Immature natural killer cell (primary cell): ENCODE results near the gene GHR. TPM values are rescaled to one million over a fixed set of nuclear protein-coding genes. Genes with fewer than 3 reads are reported as not detected.

Experiments
- DNase-seq, 3 donors: peaks; one replicate each; pipeline ENCODE4 v3.0.0; 2022; ENCODE audit warnings: mixed read lengths in 1 of 3
- H3K27ac Mint-ChIP-seq, 6 donors: one replicate each; pipeline ENCODE4 v1.8.0; 2020; ENCODE audit warnings: mixed read lengths in 6 of 6, mild to moderate bottlenecking in 5 of 6, inconsistent platforms in 4 of 6, moderate library complexity in 3 of 6
- H3K27me3 Mint-ChIP-seq, 3 donors: one replicate each; pipeline ENCODE4 v1.8.0; 2020 to 2021; ENCODE audit warnings: low read depth in 3 of 3, mild to moderate bottlenecking in 3 of 3, mixed read lengths in 3 of 3, moderate library complexity in 3 of 3, inconsistent platforms in 1 of 3
- H3K36me3 Mint-ChIP-seq, 3 donors: one replicate each; pipeline ENCODE4 v1.8.0; 2020; ENCODE audit warnings: mixed read lengths in 3 of 3, inconsistent platforms in 2 of 3, mild to moderate bottlenecking in 2 of 3
- H3K4me1 Mint-ChIP-seq, 2 donors: one replicate each; pipeline ENCODE4 v1.8.0; 2020; ENCODE audit warnings: inconsistent platforms in 2 of 2, mild to moderate bottlenecking in 2 of 2, mixed read lengths in 2 of 2, moderate library complexity in 1 of 2
- H3K4me3 Mint-ChIP-seq, 5 donors: one replicate each; pipeline ENCODE4 v1.8.0; 2020; ENCODE audit warnings: mild to moderate bottlenecking in 5 of 5, mixed read lengths in 5 of 5, inconsistent platforms in 3 of 5, moderate library complexity in 3 of 5
- H3K9me3 Mint-ChIP-seq, 6 donors: one replicate each; pipeline ENCODE4 v1.8.0; 2020; ENCODE audit warnings: mild to moderate bottlenecking in 6 of 6, mixed read lengths in 6 of 6, inconsistent platforms in 4 of 6, moderate library complexity in 3 of 6
- polyA plus RNA-seq, 3 donors: library from polyadenylated mRNA; unstranded; fragments of 300-500 nt; fragmentation: Illumina TruSeq; gene quantifications; one replicate each; pipeline ENCODE4 v1.2.3, GENCODE V29; 2021

The GHR gene
- polyA plus RNA-seq, 3 donors from 2014 or later: not detected

DNA sequence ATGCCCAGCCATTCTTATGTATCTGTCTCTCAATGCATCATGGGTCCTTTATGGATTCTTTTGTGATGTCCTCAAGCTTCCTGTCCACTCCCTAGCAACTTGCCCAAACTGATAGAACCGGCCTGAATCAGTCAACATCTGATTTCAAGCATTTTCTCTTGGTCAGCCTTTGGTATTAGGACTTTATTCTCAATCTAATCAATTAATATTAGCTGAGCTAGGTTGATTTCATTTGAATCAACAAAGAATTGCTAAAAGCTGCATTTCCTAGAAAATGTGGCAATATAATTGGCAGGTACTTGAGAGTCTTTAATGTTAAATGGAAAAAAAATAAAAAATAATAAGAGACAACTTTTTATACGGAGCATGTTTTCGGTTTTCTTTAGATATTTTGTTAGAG, 121.8 kb downstream of the GHR start:
- Mint-ChIP-seq H3K27ac (no peak overlapping the region), H3K36me3 (no peaks in the 10 kb centered on the region), H3K4me1 (no peaks in the 10 kb centered on the region), H3K4me3 (no peak overlapping the region), H3K27me3 (peaks cover 2 to 7% (median 3%) of the 10 kb centered on the region in 3 donors), H3K9me3 (peaks cover 5 to 13% (median 7%) of the 10 kb centered on the region in 6 donors)
- no peak for DNase-seq

DNA sequence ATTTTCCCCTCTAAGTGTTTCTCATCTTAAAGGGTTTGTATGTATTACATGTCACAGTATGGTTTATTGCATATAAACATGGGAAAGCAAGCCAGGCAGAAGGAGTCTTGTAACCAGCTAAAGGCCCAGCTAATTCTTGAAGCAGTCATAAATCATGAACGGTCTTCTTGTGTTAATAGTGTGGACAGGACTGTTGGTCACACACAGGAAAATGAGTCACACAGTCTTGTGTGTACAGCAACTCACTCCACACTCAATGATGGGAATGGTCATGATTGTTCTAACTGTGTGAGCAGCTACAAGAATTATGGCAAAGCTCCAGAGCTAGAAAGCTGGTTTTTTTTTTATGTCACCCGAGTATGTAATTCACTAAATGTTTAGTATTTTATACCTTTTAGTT, 123.9 kb downstream of the GHR start:
- Mint-ChIP-seq H3K27ac (no peak overlapping the region), H3K9me3 (no peaks in the 10 kb centered on the region), H3K27me3 (peaks cover 0 to 7% (median 3%) of the 10 kb centered on the region in 3 donors), H3K36me3 (no peaks in the 10 kb centered on the region), H3K4me1 (no peaks in the 10 kb centered on the region), H3K4me3 (no peak overlapping the region)
- no peak for DNase-seq

DNA sequence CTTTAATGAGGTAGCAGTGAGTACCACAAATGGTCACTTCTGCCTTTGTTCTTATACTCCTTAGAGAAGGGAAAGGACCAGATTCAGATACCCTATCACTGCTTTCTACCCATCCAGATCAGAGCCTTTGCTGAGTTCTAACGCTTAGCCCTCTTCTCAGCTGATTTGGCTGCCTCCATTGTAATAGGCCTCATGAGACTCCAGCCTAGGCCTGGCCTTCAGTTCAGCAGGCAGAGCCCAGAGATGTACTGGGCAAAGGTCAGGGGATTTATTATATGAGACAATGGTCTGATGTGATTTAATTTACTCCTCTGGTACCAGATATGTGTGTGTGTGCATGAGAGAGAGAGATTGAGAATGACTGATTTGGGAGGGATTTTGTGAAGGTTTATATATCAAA, 124.7 kb downstream of the GHR start:
- H3K9me3 Mint-ChIP-seq: no peaks in the 10 kb centered on the region
- no peaks in the 10 kb centered on the region for H3K36me3 Mint-ChIP-seq
- H3K27me3 Mint-ChIP-seq: peaks cover 0 to 3% (median 3%) of the 10 kb centered on the region in 3 donors
- DNase-seq: no peak
- H3K4me3 Mint-ChIP-seq: no peak overlapping the region
- no peaks in the 10 kb centered on the region for H3K4me1 Mint-ChIP-seq
- no peak overlapping the region for H3K27ac Mint-ChIP-seq

DNA sequence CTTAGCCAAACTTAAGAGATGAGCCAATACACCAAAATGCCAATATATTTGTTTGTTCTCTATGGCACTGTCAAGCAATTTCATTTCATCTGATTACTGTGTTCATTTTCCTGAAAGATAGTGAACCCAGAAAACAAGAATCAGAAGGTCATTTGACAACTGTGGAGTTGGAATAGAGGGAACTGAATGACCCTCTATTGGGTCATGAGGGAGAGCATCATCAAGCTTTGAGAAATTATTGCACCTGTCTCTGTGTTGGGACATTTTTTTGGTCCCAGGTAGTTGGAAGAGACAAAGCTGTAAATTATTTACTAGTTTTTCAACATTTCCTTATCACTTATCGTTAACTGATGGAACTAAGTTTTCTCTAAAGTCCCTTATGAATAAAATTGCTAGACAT, 129.4 kb downstream of the GHR start:
- H3K36me3 Mint-ChIP-seq: no peaks in the 10 kb centered on the region
- H3K27me3 Mint-ChIP-seq: peaks cover 0 to 2% (median 0%) of the 10 kb centered on the region in 3 donors
- H3K9me3 Mint-ChIP-seq: no peaks in the 10 kb centered on the region
- H3K4me3 Mint-ChIP-seq: no peak overlapping the region
- H3K4me1 Mint-ChIP-seq: no peaks in the 10 kb centered on the region
- DNase-seq: no peak
- H3K27ac Mint-ChIP-seq: no peak overlapping the region

DNA sequence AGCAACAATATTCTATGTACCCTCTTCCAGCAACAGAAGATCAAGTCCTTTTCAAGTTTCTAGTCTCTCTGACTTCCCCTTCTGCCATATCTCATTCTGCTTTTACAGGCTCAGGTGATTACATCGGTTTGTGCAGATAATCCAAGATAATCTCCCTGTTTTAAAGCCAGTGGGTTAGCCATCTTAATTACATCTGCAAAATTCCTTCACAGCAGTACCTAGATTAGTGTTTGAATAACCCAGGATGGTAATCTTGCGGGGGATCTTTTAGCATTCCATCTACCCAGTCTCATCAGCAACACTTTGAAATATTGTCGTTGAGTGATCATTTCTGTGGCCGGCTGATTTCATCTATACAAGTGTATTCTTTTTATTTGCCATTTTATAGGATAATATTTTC, 130.2 kb downstream of the GHR start:
- peaks cover 0 to 2% (median 0%) of the 10 kb centered on the region in 3 donors for H3K27me3 Mint-ChIP-seq
- H3K27ac Mint-ChIP-seq: no peak overlapping the region
- no peaks in the 10 kb centered on the region for H3K9me3 Mint-ChIP-seq
- H3K4me1 Mint-ChIP-seq: no peaks in the 10 kb centered on the region
- no peak overlapping the region for H3K4me3 Mint-ChIP-seq
- no peaks in the 10 kb centered on the region for H3K36me3 Mint-ChIP-seq
- DNase-seq: no peak

DNA sequence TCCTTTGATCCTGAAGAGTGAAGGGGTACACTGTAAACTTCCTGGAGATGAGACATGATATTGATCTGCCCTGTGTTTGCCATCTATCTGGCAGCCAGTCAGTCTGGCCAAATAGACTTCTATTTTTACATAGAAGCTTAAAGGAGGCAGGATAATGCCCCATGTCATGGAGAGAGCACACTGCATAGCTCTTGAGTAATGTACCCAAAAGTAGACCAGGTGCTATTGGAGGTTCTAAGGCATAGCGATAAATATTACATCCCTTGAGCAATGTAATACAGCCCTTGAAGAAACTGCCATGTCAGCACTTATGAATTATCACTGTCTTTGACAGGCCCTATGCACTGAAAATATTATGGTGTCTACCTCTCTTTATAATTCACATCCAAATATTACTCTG, 131.8 kb downstream of the GHR start:
- Mint-ChIP-seq H3K27me3 (no peaks in the 10 kb centered on the region), H3K27ac (no peak overlapping the region), H3K9me3 (no peaks in the 10 kb centered on the region), H3K4me3 (no peak overlapping the region), H3K36me3 (no peaks in the 10 kb centered on the region), H3K4me1 (no peaks in the 10 kb centered on the region)
- no peak for DNase-seq

DNA sequence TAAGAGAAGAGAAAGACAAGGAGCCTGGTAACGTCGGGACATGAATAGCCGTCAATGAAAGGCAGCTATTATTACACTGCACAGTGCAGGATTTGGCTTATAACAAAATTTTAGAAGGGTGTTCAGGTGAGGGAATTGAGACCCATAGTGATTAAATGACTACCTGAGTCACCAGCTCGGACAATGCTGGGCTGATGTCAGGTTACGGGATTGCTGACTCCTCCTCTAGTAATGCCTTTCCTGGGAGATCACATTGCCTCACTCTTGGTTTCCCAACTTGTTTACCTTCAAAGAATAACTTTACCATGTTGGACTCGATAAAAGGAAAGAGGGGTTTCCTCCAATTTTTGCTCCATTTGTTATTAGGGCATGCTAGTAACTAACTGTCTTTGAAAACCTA, 132.6 kb downstream of the GHR start:
- Mint-ChIP-seq H3K36me3 (no peaks in the 10 kb centered on the region), H3K4me1 (no peaks in the 10 kb centered on the region)

DNA sequence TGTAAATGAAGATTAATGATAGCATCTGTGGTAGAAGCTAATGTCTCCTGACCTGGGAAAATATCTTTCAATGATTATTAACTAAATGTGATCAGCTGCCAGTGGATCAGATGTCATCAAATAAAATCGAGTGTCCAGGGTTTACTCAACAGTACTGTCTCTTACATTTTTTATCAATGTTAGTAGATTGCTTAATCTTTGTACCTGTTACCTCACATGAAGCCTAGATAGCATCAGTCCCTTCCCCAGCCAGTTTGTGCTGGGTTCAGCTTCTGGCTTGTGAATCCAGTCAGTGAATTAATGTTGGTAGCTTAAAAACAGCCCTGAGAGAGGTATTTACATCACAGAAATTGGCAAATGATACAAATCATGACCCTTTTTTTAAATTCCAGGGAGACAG, 134.4 kb downstream of the GHR start:
- Mint-ChIP-seq H3K4me3 (no peak overlapping the region), H3K27ac (no peak overlapping the region)

More for the DNA sequence above, 132.6 kb downstream of the GHR start:
- Mint-ChIP-seq H3K9me3 (no peaks in the 10 kb centered on the region), H3K27ac (no peak overlapping the region), H3K27me3 (peaks cover 0 to 3% (median 0%) of the 10 kb centered on the region in 3 donors), H3K4me3 (no peak overlapping the region)
- no peak for DNase-seq

DNA sequence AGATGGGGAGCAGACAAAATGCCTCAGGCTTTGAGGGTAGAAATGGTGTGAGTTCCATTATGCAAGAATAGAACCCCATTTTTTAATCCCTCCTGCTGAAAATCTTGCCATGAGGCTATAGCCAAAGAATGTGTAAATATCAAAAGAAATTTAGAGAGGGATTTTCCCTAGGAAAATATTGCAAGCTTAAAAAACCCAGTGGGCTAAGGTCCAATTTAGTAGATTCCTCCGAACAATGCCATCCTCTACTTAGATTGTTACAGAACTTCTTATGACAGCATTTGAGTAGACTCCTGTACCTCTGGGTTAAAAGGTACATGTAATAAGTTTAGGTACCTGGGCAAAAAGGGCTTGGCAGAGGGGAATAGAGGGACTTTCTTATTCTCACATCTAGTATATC, 138.4 kb downstream of the GHR start:
- H3K27ac Mint-ChIP-seq: no peak overlapping the region
- no peaks in the 10 kb centered on the region for H3K36me3 Mint-ChIP-seq
- no peak for DNase-seq
- H3K9me3 Mint-ChIP-seq: no peaks in the 10 kb centered on the region
- H3K4me1 Mint-ChIP-seq: no peaks in the 10 kb centered on the region
- no peak overlapping the region for H3K4me3 Mint-ChIP-seq
- peaks cover 0 to 13% (median 0%) of the 10 kb centered on the region in 3 donors for H3K27me3 Mint-ChIP-seq

More for the DNA sequence above, 134.4 kb downstream of the GHR start:
- Mint-ChIP-seq H3K9me3 (no peaks in the 10 kb centered on the region), H3K36me3 (no peaks in the 10 kb centered on the region), H3K27me3 (peaks cover 0 to 5% (median 0%) of the 10 kb centered on the region in 3 donors), H3K4me1 (no peaks in the 10 kb centered on the region)
- DNase-seq: no peak

DNA sequence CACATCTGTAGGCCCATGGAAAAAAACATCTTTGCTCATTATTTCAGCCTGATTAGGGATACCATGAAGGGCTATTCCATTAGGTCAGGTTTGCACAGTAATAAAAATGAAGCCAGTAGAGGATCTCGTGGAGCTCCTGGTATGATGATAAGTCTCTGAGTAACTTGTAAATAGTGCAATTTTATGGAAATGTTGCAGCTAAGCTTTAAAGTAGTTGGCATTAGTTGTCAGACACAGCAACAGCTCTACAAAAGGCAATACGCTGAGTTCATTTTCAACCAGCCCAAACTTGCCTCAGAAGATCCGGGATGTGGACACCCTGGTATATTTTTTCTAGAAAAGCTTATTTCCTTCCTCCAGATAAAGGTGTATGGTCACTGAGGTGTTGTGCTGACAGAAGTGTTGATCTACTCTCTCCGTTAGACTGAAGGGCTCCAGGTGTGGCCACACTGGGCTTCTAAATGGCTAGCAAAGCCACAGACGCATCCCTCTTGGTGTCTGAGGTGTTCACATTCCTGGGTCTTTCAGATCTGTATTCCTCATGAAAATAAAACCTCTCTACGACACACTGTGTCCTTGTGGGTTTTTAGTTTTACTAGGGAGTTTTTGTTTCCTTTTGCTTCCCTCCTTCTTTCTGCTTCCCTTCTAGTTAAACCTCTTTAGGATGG, 141.6 kb downstream of the GHR start:
- peaks cover 0 to 13% (median 0%) of the 10 kb centered on the region in 3 donors for H3K27me3 Mint-ChIP-seq
- DNase-seq: no peak
- no peaks in the 10 kb centered on the region for H3K9me3 Mint-ChIP-seq
- no peaks in the 10 kb centered on the region for H3K4me1 Mint-ChIP-seq
- no peak overlapping the region for H3K27ac Mint-ChIP-seq
- no peak overlapping the region for H3K4me3 Mint-ChIP-seq
- no peaks in the 10 kb centered on the region for H3K36me3 Mint-ChIP-seq

DNA sequence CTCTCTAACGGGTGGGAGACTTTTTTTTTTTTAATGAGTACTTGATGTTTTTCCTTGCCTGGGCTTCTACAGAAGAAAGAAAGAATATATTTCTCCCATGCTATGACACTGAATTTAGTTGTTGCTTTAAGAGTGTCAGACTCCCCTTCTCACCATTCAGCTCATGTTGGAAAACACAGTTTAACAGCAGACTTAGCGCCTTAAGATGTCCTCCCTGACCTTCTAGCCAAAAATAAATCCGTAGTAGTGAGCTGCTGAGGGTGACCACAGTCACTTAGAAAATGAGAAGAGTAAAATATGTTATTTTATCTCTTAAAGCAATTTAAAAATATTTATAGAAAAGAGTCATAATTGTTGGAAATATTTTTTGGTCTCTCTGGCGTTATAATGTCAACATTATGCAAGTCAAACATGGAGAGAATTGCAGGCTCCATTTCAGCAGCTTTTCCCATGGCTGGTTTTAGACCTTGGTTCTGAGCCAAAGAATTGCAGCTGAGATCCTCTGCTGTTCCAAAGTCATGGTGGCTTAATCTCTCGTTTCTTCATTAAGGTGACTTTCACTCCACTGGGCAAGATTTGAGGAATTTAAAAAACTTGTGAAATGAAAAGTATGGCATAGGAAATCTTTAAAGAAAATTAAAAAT, 143.5 kb downstream of the GHR start:
- Mint-ChIP-seq H3K36me3 (no peaks in the 10 kb centered on the region), H3K27me3 (peaks cover 0 to 8% (median 0%) of the 10 kb centered on the region in 3 donors), H3K4me1 (no peaks in the 10 kb centered on the region), H3K4me3 (no peak overlapping the region), H3K27ac (no peak overlapping the region), H3K9me3 (no peaks in the 10 kb centered on the region)
- DNase-seq: no peak

DNA sequence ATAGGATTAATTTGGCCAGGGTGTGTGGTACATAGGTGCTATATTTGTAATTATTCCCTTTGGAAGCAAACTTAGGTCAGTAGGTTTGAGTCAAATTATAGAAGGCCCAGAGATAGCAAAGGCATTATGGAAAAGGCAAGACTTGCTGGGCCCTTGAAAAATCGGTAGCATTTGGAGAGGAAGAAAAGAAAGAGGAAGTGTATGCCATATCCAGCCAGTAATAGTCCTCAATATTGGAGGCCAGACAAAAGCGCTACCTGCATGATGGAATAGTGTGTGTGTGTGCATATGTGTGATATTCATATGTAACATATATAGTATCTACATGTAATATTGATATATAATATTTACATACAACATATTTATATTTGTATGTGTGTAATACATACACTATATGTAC, 146.1 kb downstream of the GHR start:
- Mint-ChIP-seq H3K4me3 (no peak overlapping the region), H3K9me3 (no peaks in the 10 kb centered on the region), H3K27ac (no peak overlapping the region), H3K4me1 (no peaks in the 10 kb centered on the region), H3K27me3 (peaks cover 0 to 12% (median 0%) of the 10 kb centered on the region in 3 donors), H3K36me3 (no peaks in the 10 kb centered on the region)
- DNase-seq: no peak

DNA sequence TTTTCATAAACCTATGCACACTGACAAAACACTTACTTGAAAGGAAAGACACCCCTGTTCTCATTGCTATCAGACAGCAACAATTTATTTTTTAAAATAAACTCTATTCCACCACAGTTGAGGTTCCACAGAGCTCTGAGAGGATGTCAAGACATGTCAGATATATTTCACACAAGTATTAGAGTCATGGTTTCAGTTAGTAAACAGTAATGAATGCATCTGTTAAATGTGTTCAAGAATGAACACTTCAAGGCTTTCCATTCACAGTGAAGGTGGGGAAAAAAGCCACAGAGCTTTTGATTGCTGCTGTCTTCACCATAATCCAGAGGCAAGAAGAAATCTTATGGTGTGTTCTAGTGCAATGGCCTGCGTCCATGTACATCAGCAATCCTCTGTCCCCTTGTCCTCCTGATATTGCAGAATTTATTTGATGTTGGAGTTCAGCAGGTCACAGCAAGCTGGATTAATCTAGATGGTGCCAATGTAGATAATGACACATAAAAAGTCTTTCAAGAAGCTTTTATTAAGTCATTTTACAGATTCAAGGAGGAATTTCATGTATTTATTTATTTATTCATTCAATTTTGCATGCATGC, 146.8 kb downstream of the GHR start:
- Mint-ChIP-seq H3K9me3 (no peaks in the 10 kb centered on the region), H3K27ac (no peak overlapping the region), H3K27me3 (peaks cover 0 to 14% (median 0%) of the 10 kb centered on the region in 3 donors), H3K36me3 (no peaks in the 10 kb centered on the region), H3K4me3 (no peak overlapping the region), H3K4me1 (no peaks in the 10 kb centered on the region)
- no peak for DNase-seq
